ENCODE measurements around the gene TFPI. TPM values are rescaled to one million over a fixed set of nuclear protein-coding genes. Genes with fewer than 3 reads are reported as not detected.

Gene TFPI
- total RNA-seq, 2 donors from 2014 or later, result 63.5 to 86.8 TPM

- H3K36me3 ChIP-seq, result no peaks in the 10 kb centered on the region
- DNase-seq (ENCODE audit: low spot score) (no peak), ATAC-seq (ENCODE audit: insufficient number of reproducible peaks, low FRiP score, low read depth) (no peak)
- H3K27me3 ChIP-seq (replicated peaks; ENCODE audit: insufficient read depth), result no peaks in the 10 kb centered on the region
- H3K4me1 ChIP-seq (ENCODE audit: control insufficient read depth in 1 of 2, low read depth in 2 of 2), result peaks cover 4 to 9% of the 10 kb centered on the region in 2 donors
- no peak overlapping the region for H3K27ac ChIP-seq
- no peak overlapping the region for H3K4me3 ChIP-seq
- TF ChIP-seq, protein P1, sequence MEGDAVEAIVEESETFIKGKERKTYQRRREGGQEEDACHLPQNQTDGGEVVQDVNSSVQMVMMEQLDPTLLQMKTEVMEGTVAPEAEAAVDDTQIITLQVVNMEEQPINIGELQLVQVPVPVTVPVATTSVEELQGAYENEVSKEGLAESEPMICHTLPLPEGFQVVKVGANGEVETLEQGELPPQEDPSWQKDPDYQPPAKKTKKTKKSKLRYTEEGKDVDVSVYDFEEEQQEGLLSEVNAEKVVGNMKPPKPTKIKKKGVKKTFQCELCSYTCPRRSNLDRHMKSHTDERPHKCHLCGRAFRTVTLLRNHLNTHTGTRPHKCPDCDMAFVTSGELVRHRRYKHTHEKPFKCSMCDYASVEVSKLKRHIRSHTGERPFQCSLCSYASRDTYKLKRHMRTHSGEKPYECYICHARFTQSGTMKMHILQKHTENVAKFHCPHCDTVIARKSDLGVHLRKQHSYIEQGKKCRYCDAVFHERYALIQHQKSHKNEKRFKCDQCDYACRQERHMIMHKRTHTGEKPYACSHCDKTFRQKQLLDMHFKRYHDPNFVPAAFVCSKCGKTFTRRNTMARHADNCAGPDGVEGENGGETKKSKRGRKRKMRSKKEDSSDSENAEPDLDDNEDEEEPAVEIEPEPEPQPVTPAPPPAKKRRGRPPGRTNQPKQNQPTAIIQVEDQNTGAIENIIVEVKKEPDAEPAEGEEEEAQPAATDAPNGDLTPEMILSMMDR (IDR thresholded peaks at IDR 0.05), result no peak
- H3K9me3 ChIP-seq, result no peaks in the 10 kb centered on the region
Measured at GRCh38 chr2:187442378-187442777, 111.9 kb downstream of the TFPI start.

DNA sequence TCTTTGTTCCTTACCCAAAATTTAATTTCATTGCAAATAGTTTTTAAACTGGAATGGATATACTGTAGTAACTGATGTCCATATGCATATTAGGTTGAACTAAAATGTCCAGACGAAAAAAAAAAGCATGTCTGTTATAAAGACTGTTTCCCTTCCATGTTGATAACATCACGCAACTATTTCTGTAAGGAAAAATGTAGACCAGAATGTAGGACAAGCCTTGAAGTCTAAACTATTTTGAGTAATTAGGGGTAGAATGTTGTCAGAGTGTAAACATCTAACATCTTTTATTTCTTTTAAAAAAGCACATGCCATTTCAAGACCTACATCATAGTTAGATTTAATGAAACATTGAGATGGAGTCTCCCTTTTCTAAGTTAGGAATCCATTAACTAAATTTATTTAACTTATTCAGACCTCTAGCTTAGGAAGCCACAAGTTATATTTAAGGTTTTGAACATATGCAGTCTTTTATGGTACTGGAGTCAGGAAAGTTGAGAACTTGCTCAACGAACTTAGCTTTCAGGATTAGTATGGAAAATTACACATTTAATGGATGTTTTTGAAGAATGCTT lies 114.0 kb downstream of the TFPI start:
- Histone ChIP-seq H3K36me3 (no peaks in the 10 kb centered on the region), H3K4me1 (ENCODE audit: control insufficient read depth in 1 of 2, low read depth in 2 of 2) (peaks cover 4 to 9% of the 10 kb centered on the region in 2 donors), H3K9me3 (no peaks in the 10 kb centered on the region), H3K27ac (no peak overlapping the region), H3K27me3 (replicated peaks; ENCODE audit: insufficient read depth) (no peaks in the 10 kb centered on the region), H3K4me3 (no peak overlapping the region)
- TF ChIP-seq, protein P1 (IDR thresholded peaks at IDR 0.05), result no peak
- DNase-seq (ENCODE audit: low spot score) (no peak), ATAC-seq (ENCODE audit: insufficient number of reproducible peaks, low FRiP score, low read depth) (no peak)

GRCh38 chr2:187438455-187438854 lies 115.8 kb downstream of the TFPI start:
- TF ChIP-seq, protein P1 (IDR thresholded peaks at IDR 0.05), result no peak
- Histone ChIP-seq H3K36me3 (no peaks in the 10 kb centered on the region), H3K4me3 (no peak overlapping the region), H3K27me3 (replicated peaks; ENCODE audit: insufficient read depth) (no peaks in the 10 kb centered on the region), H3K27ac (no peak overlapping the region), H3K4me1 (ENCODE audit: control insufficient read depth in 1 of 2, low read depth in 2 of 2) (peaks cover 4 to 9% of the 10 kb centered on the region in 2 donors), H3K9me3 (no peaks in the 10 kb centered on the region)
- no peak for DNase-seq (ENCODE audit: low spot score)
- ATAC-seq (ENCODE audit: insufficient number of reproducible peaks, low FRiP score, low read depth), result no peak

GRCh38 chr2:187435756-187436155 lies 118.5 kb downstream of the TFPI start:
- Histone ChIP-seq H3K36me3 (no peaks in the 10 kb centered on the region), H3K27ac (no peak overlapping the region), H3K9me3 (no peaks in the 10 kb centered on the region), H3K4me3 (no peak overlapping the region), H3K4me1 (ENCODE audit: control insufficient read depth in 1 of 2, low read depth in 2 of 2) (peaks cover 4 to 12% of the 10 kb centered on the region in 2 donors), H3K27me3 (replicated peaks; ENCODE audit: insufficient read depth) (no peaks in the 10 kb centered on the region)
- DNase-seq (ENCODE audit: low spot score) (no peak), ATAC-seq (ENCODE audit: insufficient number of reproducible peaks, low FRiP score, low read depth) (no peak)
- TF ChIP-seq, protein P1 (IDR thresholded peaks at IDR 0.05), result no peak

GRCh38 chr2:187435078-187435477 lies 119.2 kb downstream of the TFPI start:
- Histone ChIP-seq H3K27ac (no peak overlapping the region), H3K9me3 (no peaks in the 10 kb centered on the region), H3K4me3 (no peak overlapping the region), H3K27me3 (replicated peaks; ENCODE audit: insufficient read depth) (no peaks in the 10 kb centered on the region), H3K36me3 (no peaks in the 10 kb centered on the region), H3K4me1 (ENCODE audit: control insufficient read depth in 1 of 2, low read depth in 2 of 2) (peaks cover 4 to 12% of the 10 kb centered on the region in 2 donors)
- no peak for ATAC-seq (ENCODE audit: insufficient number of reproducible peaks, low FRiP score, low read depth)
- TF ChIP-seq, protein P1 (IDR thresholded peaks at IDR 0.05), result no peak
- no peak for DNase-seq (ENCODE audit: low spot score)
